LNCaP clone FGC (cell line): ENCODE results near the gene BMPR1A.

Experiments
- DNase-seq: peaks from one replicate; pipeline ENCODE4 v3.0.0-alpha.2; 2011; ENCODE audit warnings: low read depth
- H3K4me3 ChIP-seq: 2 replicates; pipeline ENCODE4 v1.5.1; 2011; ENCODE audit warnings: mild to moderate bottlenecking, low read depth, low read length, control low read depth
- CTCF ChIP-seq: IDR thresholded peaks from 2 replicates; pipeline ENCODE4 v1.5.1; 2012; ENCODE audit warnings: mild to moderate bottlenecking; ENCODE audit not compliant: control insufficient read depth, insufficient read depth; ENCODE audit errors: extremely low read depth

BMPR1A gene

GRCh38 chr10:86954681-86955500 is 198.5 kb downstream of the BMPR1A start:
- DNase-seq = no peak
- no peak for TF ChIP-seq CTCF
- H3K4me3 ChIP-seq = no peak overlapping the region

GRCh38 chr10:86955501-86956194 is 199.2 kb downstream of the BMPR1A start:
- no peak for TF ChIP-seq CTCF
- DNase-seq = no peak

GRCh38 chr10:86956195-86956847 is 199.9 kb downstream of the BMPR1A start:
- H3K4me3 ChIP-seq = no peak overlapping the region
- no peak for TF ChIP-seq CTCF
- DNase-seq = no peak

More at GRCh38 chr10:86955501-86956194, 199.2 kb downstream of the BMPR1A start:
- no peak overlapping the region for H3K4me3 ChIP-seq

- H3K4me3 ChIP-seq = no peak overlapping the region
- TF ChIP-seq CTCF = no peak
- DNase-seq = no peak
Measured at GRCh38 chr10:86956848-86957448, 200.5 kb downstream of the BMPR1A start.

- TF ChIP-seq CTCF = no peak
- DNase-seq = no peak
- no peak within 1 kb of the TSS for H3K4me3 ChIP-seq
Measured at GRCh38 chr10:86957471-86958115, 201.2 kb downstream of the BMPR1A start, which contains the start of gene MMRN2. Gene MMRN2, minus strand, starts transcription at chr10:86957615. Its CDS starts 74 bp downstream, at chr10:86957541.
